Breast epithelium (tissue), 4 donors: Measurements from ENCODE around the gene MTHFD2L. TPM values are rescaled to one million over a fixed set of nuclear protein-coding genes. Genes with fewer than 3 reads are reported as not detected.

Experiments used
- DNase-seq, 2 donors: peaks; one replicate each; pipeline ENCODE4 v3.0.0-alpha.2; 2019; ENCODE audit warnings: low spot score in 2 of 2
- H3K27ac ChIP-seq, 2 donors: fragments of 200-600 bp; sonication (generic) in 1 of 2; one replicate each; pipeline ENCODE4 v1.5.1; 2016 to 2019; ENCODE audit warnings: mild to moderate bottlenecking in 1 of 2
- H3K27me3 ChIP-seq, 2 donors: fragments of 200-600 bp; sonication (generic) in 1 of 2; one replicate each; pipeline versions ENCODE4 v1.5.1 to v1.6.0; 2017 to 2019; ENCODE audit warnings: control low read depth in 1 of 2, mild to moderate bottlenecking in 1 of 2
- H3K36me3 ChIP-seq: fragments of 200-600 bp; one replicate; pipeline ENCODE4 v1.5.1; 2019
- H3K4me1 ChIP-seq, 2 donors: fragments of 200-600 bp; sonication (generic); one replicate each; pipeline ENCODE4 v1.5.1; 2016 to 2019; ENCODE audit warnings: control low read depth in 1 of 2
- H3K4me3 ChIP-seq, 3 donors: fragments of 200-600 bp; sonication (generic); 1 replicate in 2 of 3; 2 replicates in 1 of 3; pipeline ENCODE4 v1.5.1; 2016 to 2019; ENCODE audit warnings: mild to moderate bottlenecking in 3 of 3, moderate library complexity in 2 of 3
- H3K9me3 ChIP-seq, 2 donors: fragments of 200-600 bp; sonication (generic) in 1 of 2; one replicate each; pipeline ENCODE4 v1.5.1; 2016 to 2019; ENCODE audit warnings: control low read depth in 1 of 2
- POLR2A ChIP-seq: fragments of 450-650 bp; IDR thresholded peaks from one replicate; pipeline ENCODE4 v1.6.1; 2016; ENCODE audit warnings: antibody characterized with exemption, mild to moderate bottlenecking, moderate library complexity
- POLR2AphosphoS5 ChIP-seq, 3 donors: sonication (generic); formaldehyde crosslinking; IDR thresholded peaks; one replicate each; pipeline ENCODE4 v1.6.1; 2017; ENCODE audit warnings: antibody characterized with exemption in 3 of 3
- intact Hi-C: fragments of 100-400 bp; cut with DNase I; formaldehyde crosslinking; loops from one replicate; pipeline ENCODE4 v1.15.1; 2023; ENCODE audit warnings: low total_unique reads
- total RNA-seq, 3 donors: library from RNA; depleted of rRNA; stranded (reverse); fragments of >200 nt; gene quantifications; one replicate each; pipeline ENCODE4 v1.1.0, GENCODE V29; 2016
- TF ChIP-seq, protein P1 (sequence below), 3 donors: fragments of 450-650 bp; IDR thresholded peaks; one replicate each; pipeline ENCODE4 v1.5.1; 2016 to 2017; ENCODE audit warnings: antibody characterized with exemption in 3 of 3, mild to moderate bottlenecking in 3 of 3, moderate library complexity in 3 of 3

MTHFD2L gene
- total RNA-seq, 3 donors from 2014 or later: 20.5 to 48.1 (median 29.2) TPM

DNA sequence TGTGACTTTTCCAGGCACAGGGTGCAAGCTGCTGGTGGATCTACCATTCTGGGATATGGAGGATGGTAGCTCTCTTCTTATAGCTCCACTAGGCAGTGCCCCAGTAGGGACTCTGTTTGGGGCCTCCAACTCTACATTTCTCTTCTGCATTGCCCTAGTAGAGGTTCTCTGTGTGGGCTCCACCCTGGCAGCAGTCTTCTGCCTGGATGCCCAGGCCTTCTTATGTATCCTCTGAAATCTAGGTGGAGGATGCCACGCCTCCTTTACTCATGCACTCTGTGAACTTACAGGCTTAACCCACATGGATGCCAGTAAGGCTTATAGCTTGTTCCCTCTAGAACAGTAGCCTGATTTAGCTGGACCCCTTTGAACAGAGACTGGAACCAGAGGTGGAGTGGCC lies 186.1 kb downstream of the MTHFD2L start:
- DNase-seq: no peak
- Histone ChIP-seq H3K27me3 (no peaks in the 10 kb centered on the region), H3K4me1 (no peaks in the 10 kb centered on the region), H3K9me3 (peaks cover 9 to 25% of the 10 kb centered on the region in 2 donors), H3K4me3 (no peak overlapping the region), H3K36me3 (no peaks in the 10 kb centered on the region), H3K27ac (no peak overlapping the region)
- TF ChIP-seq POLR2A (no peak), POLR2AphosphoS5 (IDR thresholded peaks at IDR 0.05) (no peak)
- TF ChIP-seq, protein P1, sequence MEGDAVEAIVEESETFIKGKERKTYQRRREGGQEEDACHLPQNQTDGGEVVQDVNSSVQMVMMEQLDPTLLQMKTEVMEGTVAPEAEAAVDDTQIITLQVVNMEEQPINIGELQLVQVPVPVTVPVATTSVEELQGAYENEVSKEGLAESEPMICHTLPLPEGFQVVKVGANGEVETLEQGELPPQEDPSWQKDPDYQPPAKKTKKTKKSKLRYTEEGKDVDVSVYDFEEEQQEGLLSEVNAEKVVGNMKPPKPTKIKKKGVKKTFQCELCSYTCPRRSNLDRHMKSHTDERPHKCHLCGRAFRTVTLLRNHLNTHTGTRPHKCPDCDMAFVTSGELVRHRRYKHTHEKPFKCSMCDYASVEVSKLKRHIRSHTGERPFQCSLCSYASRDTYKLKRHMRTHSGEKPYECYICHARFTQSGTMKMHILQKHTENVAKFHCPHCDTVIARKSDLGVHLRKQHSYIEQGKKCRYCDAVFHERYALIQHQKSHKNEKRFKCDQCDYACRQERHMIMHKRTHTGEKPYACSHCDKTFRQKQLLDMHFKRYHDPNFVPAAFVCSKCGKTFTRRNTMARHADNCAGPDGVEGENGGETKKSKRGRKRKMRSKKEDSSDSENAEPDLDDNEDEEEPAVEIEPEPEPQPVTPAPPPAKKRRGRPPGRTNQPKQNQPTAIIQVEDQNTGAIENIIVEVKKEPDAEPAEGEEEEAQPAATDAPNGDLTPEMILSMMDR (IDR thresholded peaks at IDR 0.05): no peak
- intact Hi-C loops: loop anchor here (2.0 kb wide), 1 partner anchor 55 kb away; no protein-coding TSS in a partner anchor

Other genes with a start within 250 kb of the MTHFD2L start
- gene PF4, start 176.1 kb upstream of the MTHFD2L start, total RNA-seq: not detected
- gene PPBP, start 169.9 kb upstream of the MTHFD2L start, total RNA-seq: 1 to 10 TPM; 1.3 to 2.0 (median 1.3) TPM
- under 1 TPM in 1 of 3 donors, not detected in 2; 0.15 TPM for gene CXCL5, start 159.4 kb upstream of the MTHFD2L start, total RNA-seq
- 1 to 10 TPM in 2 of 3 donors, under 1 TPM in 1; 0.64 to 5.6 (median 1.3) TPM for gene CXCL3, start 119.4 kb upstream of the MTHFD2L start, total RNA-seq
- 10 to 100 TPM; 12.2 to 51.8 (median 16.1) TPM for gene CXCL2, start 58.9 kb upstream of the MTHFD2L start, total RNA-seq
- 1 to 10 TPM in 1 of 3 donors, under 1 TPM in 1, not detected in 1; 0.33 to 2.0 TPM for gene EPGN, start 150.4 kb downstream of the MTHFD2L start, total RNA-seq
- 1 to 10 TPM in 2 of 3 donors, under 1 TPM in 1; 0.80 to 7.6 (median 3.3) TPM for gene EREG, start 207.0 kb downstream of the MTHFD2L start, total RNA-seq